OCI-LY7 (cell line): ENCODE results near the gene NPB.

ENCODE experiments used
- EZH2phosphoT487 ChIP-seq: fragments of 200-600 bp; sonication (generic); IDR thresholded peaks from 2 replicates; pipeline ENCODE4 v1.6.1; 2018; ENCODE audit warnings: low read depth, borderline replicate concordance, mild to moderate bottlenecking, mixed run types, antibody characterized with exemption, low read length, moderate library complexity, mixed read lengths
- TF ChIP-seq, protein P1 (sequence below): fragments of 200-600 bp; sonication (generic); conservative IDR thresholded peaks from 2 replicates; pipeline ENCODE4 v1.5.1; 2014; ENCODE audit warnings: mild to moderate bottlenecking, antibody characterized with exemption, low read length, moderate library complexity, mixed read lengths

DNA sequence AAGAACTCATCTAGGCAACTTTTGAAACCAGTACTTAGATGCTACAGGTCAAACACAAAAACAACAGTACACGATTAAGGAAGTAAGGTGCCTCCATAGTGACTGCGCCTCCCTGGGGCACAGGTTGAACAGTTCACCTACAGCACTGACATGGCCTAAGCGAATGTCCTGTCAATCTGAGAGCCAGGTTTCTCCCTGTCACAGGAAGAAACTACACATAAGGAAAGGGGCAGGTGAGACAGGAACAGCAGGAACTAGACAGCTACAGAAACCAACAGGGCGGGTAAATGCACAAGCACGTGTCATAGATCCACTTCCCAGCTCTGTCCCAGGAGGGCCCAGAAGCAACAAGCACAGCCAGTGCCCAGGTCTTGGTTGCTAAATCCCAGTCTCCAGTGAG is 22.9 kb upstream of the NPB start:
- TF ChIP-seq EZH2phosphoT487: no peak
- TF ChIP-seq, protein P1, sequence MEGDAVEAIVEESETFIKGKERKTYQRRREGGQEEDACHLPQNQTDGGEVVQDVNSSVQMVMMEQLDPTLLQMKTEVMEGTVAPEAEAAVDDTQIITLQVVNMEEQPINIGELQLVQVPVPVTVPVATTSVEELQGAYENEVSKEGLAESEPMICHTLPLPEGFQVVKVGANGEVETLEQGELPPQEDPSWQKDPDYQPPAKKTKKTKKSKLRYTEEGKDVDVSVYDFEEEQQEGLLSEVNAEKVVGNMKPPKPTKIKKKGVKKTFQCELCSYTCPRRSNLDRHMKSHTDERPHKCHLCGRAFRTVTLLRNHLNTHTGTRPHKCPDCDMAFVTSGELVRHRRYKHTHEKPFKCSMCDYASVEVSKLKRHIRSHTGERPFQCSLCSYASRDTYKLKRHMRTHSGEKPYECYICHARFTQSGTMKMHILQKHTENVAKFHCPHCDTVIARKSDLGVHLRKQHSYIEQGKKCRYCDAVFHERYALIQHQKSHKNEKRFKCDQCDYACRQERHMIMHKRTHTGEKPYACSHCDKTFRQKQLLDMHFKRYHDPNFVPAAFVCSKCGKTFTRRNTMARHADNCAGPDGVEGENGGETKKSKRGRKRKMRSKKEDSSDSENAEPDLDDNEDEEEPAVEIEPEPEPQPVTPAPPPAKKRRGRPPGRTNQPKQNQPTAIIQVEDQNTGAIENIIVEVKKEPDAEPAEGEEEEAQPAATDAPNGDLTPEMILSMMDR: no peak
